Measurements from ENCODE around the gene PSIP1. TPM values are rescaled to one million over a fixed set of nuclear protein-coding genes. Genes with fewer than 3 reads are reported as not detected.
"Not testable (repeated sequence)": the region's sequence is repeated elsewhere in the genome, so short reads cannot be mapped to it uniquely, and the experiment has no call there.

Gene PSIP1
- total RNA-seq, 1 donor from 2014 or later: 12.8 TPM

DNA sequence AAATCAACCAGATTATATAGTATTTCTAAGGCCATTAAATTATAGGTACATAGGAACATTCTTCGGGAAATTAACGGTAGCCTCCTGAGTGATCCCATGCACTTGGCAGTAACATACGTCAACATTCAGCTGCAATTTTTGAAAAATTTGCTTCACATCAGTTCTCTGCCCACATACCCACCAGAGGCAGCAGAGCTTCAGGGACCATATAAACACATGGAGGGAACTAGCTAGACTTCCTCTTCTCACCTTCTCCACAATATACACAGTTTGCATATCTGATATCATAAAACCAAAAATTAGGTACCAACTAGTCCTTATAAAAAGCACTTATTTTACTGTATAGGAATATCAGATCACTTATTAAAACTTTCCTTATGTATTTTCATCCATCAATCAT lies 4.8 kb downstream of the PSIP1 start:
- DNase-seq (ENCODE audit: low read depth): no peak

DNA sequence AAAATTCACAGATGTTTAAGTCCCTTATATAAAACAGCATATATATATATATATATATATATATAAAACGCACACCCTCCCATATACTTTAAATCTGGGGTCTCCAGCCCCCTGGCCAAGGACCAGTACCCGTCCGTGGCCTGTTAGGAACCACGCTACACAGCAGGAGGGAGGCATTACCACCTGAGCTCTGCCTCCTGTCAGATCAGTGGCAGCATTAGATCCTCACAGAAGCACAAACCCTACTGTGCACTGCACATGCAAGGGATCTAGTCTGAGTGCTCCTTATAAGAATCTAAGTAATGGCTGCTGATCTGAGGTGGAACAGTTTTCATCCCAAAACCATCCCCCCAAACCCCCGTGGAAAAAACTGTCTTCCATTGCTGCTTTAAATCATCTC lies 9.0 kb downstream of the PSIP1 start:
- no peak for DNase-seq (ENCODE audit: low read depth)

DNA sequence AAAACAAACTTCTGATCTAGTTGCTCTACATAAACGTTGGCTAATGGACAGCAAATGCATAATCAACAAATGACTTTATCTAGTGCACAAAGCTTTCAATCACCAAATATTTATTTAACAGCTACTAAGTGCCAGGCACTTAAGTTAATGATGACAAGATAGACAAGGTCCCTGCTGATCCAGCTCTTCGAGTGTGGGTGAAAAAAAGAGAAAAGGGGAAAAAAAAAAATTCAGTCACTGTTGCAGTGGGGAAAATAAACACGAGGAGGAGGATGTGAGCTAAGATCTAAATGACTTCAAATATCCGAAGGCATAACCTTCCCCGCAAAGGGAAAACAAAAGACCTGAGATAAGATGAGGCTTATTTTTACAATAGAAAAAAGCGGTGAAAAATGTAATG lies 9.6 kb downstream of the PSIP1 start:
- no peak for DNase-seq (ENCODE audit: low read depth)

DNA sequence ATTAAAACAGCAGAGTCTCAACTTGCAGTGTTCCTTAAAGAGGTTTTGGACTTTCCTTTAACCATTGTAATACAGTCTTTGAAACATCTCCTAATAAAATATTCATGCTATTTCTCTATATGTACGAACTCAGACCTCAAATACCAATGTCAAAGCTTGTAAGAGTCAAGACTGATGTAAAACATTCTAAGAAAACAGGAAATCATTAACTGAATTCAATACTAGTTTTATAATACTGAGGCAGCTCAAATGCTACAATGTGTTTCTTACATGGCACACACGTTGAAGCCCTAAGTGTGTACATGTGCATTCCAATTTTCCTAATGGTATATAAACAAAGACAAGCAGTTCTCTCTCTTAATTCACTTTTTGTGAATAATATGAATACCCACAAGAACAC lies 11.6 kb downstream of the PSIP1 start:
- DNase-seq (ENCODE audit: low read depth): no peak

DNA sequence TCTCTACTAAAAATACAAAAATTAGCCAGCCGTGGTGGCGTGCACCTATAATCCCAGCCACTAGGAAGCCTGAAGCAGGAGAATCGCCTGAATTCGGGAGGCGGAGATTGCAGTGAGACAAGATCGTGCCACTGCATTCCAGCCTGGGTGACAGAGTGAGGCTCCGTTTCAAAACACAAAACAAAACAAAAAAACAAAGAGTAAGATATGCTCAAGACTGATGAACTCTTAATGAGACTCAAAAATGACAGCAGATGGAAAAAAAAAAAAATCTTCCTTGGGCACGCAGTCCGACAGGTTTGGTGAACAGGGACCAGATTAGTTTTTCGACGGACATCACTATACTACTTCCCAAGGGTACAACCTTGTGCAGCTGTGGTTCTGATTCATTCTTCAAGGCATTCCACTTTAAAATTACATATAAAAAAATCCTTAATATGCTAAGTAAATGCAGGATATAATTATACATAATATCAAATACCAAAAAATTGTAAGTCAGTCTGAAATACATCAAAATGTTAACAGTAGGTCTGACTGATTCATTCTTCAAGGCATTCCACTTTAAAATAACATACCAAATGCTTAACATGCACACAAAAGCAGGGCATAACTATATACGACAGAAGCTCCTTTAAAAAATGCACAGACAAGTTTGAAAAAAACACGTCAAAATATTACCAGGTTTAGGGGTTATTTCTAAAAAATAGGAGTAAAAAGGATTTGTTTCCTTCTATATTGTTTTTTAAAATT lies 12.3 kb downstream of the PSIP1 start:
- no peak for DNase-seq (ENCODE audit: low read depth)

DNA sequence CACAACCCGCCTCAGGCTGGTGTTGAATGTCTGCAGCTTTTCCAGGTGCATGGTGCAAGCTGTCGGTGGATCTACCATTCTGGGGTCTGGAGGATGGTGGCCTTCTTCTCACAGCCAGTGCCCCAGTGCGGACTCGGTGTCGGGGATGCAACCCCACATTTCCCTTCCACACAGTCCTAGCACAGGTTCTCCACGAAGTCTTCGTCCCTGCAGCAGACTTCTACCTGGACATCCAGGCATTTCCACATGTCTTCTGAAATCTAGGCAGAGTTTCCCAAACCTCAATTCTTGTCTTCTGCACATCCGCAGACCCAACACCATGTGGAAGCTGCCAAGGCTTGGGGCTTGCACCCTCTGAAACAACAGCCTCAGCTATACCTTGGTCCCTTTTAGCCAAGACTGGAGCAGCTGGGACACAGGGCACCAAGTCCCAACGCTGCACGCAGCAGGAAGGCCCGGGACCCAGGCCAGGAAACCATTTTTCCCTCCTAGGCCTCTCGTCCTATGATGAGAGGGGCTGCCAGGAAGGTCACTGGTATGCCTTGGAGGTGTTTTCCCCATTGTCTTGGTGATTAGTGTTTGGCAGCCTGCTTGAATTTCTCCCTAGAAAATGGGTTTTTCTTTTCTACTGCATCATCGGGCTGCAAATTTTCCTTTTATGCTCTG lies 18.2 kb downstream of the PSIP1 start:
- no peak for DNase-seq (ENCODE audit: low read depth)

DNA sequence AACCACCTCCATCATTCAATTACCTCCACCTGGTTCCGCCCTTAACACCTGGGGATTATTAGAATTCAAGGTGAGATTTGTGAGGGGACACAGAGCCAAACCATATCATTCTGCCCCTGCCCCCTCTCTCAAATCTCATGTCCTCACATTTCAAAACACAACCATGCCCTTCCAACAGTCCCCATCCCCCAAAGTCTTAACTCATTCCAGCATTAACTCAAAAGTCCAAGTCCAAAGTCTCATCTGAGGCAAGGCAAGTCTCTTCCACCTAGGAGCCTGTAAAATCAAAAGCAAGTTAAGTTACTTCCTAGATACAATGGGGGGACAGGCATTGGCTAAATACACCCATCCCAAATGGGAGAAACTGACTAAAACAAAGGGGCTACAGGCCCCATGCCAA lies 18.8 kb downstream of the PSIP1 start:
- DNase-seq (ENCODE audit: low read depth): no peak

DNA sequence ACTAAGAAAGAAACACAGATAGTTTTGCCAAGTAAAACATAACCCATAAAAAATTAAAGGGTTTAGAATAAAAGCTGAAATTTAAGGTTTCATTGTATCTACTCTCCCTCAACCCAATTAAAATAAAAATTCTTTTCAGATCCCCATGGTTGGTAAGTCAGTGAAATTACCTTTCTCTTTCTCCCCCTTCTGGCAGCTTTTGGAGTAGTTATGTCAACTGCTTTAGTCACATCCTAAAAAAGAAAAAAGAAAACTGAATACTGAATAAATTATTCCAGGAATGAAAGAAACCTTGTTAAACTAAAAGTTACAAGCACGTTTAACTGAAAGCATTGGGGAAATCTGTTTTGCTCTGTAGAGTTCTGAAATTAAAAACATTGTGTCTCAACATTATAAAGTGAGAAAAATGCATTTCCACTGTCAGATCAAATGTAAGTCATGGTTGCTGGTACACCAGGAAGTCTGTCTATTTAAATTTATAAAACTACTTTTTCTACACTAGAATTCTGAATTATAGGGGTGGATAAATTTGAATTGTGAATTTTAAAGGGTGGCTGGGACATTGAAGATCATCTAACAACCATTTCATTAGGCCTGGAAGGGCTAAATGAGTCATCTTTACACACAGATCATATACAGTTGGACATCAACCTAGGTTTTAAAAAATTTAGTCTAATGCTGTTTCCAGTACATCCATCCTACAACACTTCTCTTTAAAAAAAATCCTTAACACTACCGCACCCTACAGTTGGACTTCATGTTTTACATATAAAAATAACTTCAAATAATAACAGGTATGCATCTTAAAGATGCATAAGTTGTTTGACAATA lies 24.7 kb downstream of the PSIP1 start:
- DNase-seq (ENCODE audit: low read depth): peak; percentile 46

DNA sequence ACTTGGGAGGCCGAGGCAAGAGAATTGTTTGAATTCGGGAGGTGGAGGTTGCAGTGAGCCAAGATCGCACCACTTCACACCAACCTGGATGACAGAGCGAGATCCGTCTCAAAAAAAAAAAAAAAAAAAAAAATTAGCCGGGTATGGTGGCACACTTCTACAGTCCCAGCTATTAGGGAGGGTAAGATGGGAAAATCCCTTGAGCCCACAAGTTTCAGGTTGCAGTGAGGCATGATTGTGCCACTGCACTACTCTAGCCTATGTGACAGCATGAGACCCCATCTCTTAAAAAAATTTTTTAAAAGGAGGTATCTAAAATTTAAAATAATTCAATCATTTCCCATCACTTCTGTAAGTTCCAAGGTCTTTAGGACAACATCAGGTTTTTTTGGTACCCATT lies 26.0 kb downstream of the PSIP1 start:
- DNase-seq (ENCODE audit: low read depth): no peak

DNA sequence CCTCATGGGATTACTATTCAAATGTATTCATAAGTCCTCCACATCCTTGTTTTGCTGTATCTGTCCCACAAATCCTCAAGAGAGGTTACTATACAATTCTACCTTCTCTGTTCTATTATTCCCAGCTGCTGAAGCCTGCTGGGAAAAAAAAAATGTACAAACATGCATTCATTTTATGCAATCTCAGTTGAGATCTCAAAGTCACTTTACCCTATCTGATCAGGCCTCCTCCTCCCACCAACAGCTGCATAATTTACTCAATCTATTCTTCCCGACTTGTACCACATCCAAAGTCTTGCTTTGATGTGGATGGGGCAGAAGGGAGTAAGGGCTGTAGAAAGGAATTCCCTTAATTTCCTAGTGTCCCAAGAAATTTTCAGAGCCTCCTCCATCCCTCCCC lies 28.6 kb downstream of the PSIP1 start:
- DNase-seq (ENCODE audit: low read depth): peak; percentile 13

DNA sequence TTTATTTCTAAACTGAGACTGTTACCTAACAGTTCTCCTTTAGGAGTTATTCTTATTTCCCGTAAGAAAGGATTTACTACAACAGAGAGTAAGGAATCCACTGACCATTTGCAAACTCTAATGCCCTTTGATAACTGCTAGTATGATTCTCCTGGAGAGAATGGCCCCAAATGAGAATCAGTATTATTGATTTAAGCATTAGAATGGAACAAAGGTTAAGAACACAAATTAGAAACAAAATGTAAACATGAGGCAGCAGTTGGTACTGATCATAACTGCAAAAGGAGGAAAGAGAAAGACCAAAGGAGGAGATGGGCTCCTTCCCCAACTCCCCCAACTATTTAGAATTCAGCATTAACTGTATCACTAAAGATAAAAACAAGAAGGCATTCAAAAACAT lies 30.7 kb downstream of the PSIP1 start:
- DNase-seq (ENCODE audit: low read depth): no peak

DNA sequence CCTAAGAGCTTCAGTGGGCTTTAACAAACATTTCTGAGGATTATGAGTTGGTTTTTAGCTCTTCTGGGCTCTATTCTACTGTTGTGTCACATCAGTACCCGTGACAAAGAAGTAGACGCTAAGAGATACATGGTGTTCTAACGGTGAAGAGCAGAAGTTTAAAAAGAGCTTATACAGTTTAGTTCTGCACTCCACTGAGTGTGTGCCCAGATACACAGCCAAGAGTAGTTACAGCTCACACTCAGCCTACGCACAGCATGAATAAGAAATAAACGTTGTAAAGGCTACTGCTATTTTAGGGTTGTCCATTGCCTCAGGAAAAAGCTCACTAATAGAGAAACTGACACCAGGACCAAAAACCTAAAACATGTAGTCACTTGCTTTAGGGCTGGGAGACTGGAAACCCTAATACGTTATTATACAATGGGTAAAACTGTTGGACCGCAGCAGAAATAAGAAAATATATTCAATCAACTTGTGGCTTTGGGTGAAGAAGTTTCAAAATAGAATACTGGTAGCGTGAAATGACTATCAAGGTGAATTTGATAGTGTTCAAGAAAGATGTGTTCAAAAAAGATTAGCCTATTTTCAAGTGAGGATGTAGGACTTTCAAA lies 34.7 kb downstream of the PSIP1 start:
- DNase-seq (ENCODE audit: low read depth): no peak

DNA sequence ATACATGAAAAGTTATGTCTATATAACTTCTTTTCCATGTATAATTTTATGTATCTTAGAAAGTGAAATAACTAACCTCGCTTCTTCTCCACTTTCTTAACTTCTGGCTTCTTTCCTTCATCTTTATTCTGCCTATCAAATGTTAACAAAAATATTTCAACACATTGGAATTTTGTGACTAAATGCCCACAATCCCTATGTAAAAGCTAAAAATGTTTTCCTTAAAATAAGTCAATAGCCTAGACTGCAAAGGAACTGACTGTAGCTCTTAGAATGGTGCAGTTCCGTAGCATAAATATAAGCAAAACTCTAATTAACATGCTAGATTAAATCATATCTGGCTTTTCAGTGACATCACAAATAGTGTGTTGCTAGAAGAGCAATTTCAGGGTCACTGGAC lies 40.9 kb downstream of the PSIP1 start:
- DNase-seq (ENCODE audit: low read depth): no peak

DNA sequence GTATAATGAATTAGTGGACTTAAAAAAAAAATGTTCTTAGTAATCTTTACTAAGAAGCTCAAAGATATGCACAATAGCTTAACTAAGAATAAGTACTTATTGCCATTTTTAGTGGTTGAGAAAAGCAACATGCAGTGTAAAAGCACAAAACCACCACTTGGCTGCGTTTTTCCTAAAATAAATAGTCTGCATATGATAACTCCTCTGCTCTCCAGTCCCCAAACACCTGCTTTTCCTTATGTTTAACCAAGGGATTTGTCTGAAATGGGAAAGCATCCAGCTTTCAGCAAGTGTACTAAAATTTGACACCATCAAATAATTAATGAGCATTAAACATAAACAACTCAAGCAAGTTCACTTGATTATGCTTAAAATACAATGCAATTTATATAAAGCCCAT lies 41.4 kb downstream of the PSIP1 start:
- DNase-seq (ENCODE audit: low read depth): no peak

DNA sequence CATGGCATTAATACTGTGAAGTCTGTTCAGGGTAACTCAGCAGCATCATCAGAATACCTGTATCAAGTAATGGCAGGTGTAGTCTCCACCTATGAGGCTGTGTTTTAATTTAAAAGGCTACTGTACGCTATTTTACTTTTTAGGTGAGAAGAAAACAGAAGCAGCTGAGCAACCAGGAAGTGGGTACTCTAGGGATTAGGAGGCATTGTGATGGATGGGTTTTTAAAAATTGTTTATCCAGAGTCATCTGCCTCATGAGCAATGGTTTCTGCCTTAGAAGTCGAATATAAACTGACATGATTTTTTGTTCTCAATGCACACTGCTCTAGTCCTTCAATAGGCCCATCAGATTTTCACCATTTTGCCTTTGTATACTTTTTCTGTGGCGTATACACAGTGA lies 42.6 kb downstream of the PSIP1 start:
- peak; percentile 31 for DNase-seq (ENCODE audit: low read depth)

DNA sequence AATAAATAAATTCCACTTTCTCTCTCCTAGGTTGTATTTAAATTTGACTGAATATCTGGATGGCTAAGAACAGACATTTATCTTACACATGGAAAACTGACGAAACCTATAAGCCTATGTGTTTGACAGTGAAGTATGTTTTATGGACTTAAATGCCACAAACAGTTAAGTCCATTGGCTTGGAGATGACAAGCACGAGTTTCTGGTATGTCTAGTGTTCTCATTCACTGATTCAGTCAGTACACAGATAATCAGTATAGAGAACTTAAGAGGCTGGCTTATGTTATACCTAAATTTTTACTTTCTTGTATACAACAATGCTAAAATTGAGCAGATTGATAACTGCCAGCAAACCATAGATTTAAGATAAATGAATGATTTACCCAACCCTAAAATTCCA lies 49.2 kb downstream of the PSIP1 start:
- DNase-seq (ENCODE audit: low read depth): no peak

DNA sequence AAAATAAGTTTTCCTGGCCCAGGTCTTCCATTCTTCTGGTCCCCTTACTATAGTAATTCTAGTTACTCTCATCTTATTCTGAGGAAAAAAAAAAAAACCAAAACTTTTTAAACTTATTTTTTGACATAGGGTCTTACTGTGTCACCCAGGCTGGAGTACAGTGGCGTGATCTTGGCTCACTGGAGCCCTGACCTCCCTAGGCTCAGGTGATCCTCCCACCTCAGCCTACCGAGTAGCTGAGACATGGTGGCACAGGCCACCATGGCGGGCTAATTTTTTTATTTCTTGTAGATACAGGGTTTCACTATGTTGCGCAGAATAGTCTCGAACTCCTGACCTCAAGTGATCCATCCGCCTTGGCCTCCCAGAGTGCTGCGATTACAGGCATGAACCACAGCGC lies 49.7 kb downstream of the PSIP1 start:
- no peak for DNase-seq (ENCODE audit: low read depth)

DNA sequence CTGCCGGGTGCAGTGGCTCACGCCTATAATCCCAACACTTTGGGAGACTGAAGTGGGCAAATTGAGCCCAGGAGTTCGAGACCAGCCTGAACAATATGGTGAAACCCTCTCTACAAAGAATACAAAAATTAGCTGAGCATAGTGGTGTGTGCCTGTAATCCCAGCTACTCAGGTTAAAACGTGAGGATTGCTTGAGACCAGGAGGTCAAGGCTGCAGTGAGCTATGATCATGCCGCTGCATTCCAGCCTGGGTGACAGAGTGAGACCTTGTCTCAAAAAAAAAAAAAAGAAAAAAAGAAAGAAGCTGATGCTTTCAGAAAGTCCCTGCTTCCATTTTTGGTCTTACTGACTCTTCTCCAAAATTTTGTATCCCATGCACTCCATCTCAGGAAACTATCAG lies 56.8 kb downstream of the PSIP1 start:
- DNase-seq (ENCODE audit: low read depth): no peak

DNA sequence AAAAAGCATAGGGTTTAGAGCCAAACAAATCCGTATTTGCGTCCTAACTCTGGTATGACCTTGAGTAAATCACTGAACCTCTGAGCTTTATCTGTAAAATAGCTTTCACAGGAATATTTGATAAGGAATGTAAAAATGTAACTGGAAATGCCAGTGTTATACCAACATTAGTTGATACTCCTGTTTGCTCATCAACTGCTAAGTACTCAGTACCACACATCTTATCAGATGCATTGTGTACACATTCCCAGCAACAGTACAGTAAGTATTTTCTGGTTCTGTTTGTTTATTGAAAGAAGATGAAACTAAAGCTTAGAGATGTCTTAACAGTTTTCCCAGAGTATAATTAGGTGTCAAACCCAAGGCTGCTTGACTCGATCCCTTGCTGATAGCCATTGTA lies 66.6 kb downstream of the PSIP1 start:
- no peak for DNase-seq (ENCODE audit: low read depth)

DNA sequence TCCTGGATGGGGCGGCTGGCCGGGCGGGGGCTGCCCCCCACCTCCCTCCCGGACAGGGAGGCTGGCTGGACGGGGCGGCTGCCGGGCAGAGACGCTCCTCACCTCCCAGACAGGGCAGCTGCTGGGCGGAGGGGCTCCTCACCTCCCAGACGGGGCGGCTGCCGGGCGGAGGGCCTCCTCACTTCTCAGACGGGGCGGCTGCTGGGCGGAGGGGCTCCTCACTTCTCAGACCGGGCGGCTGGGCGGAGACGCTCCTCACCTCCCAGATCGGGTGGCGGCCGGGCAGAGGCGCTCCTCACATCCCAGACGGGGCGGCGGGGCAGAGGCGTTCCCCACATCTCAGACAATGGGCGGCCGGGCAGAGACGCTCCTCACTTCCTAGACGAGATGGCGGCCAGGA lies 68.5 kb downstream of the PSIP1 start:
- DNase-seq (ENCODE audit: low read depth): not testable (repeated sequence)

DNA sequence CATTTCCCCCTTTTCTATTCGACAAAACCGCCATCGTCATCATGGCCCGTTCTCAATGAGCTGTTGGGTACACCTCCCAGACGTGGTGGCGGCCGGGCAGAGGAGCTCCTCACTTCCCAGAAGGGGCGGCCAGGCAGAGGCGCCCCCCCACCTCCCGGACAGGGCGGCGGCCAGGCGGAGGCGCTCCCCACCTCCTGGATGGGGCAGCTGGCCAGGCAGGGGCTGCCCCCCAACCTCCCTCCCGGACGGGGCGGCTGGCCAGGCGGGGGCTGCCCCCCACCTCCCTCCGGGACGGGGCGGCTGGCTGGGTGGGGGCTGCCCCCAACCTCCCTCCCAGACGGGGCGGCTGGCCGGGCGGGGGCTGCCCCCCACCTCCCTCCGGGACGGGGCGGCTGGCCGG lies 68.9 kb downstream of the PSIP1 start:
- DNase-seq (ENCODE audit: low read depth): not testable (repeated sequence)

DNA sequence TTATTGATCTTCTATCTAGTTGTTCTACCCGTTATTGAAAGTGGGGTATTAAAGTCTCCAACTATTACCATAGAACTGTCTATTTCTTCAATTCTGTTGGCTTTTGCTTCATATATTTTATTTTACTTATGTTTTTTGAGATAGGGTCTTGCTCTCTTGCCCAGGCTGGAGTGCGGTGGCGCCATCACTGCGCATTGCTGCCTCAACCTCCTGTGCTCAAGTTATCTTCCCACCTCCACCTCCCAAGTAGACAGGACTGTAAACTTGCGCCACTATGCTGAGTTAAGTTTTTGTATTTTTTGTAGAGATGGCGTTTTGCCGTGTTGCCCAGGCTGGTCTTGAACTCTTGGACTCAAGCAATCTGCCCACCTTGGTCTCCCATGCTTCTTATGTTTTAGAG lies 71.9 kb downstream of the PSIP1 start:
- DNase-seq (ENCODE audit: low read depth): no peak

Data from myocyte (in vitro differentiated cells).